ENCODE results near the gene DNAH1.

Gene DNAH1

GRCh38 chr3:52447512-52448355 is 131.6 kb downstream of the DNAH1 start:
- DNase-seq (ENCODE audit: low spot score), result no peak
